Spinal cord (tissue), 10 donors: ENCODE data around the gene XBP1. TPM values are rescaled to one million over a fixed set of nuclear protein-coding genes. Genes with fewer than 3 reads are reported as not detected.

ENCODE experiments used
- DNase-seq, 6 donors: peaks; one replicate each; pipeline versions ENCODE4 v3.0.0 to v3.0.0-alpha.2; 2013 to 2015; ENCODE audit warnings: low spot score in 6 of 6, low read depth in 4 of 6
- H3K27ac ChIP-seq: one replicate; pipeline ENCODE4 v1.5.1; 2013; ENCODE audit warnings: low read depth, low read length, control low read depth
- H3K27me3 ChIP-seq: one replicate; pipeline ENCODE4 v1.6.1; 2013; ENCODE audit warnings: low read length; ENCODE audit not compliant: control insufficient read depth, insufficient read depth
- H3K36me3 ChIP-seq: one replicate; pipeline ENCODE4 v1.6.1; 2013; ENCODE audit warnings: low read length; ENCODE audit not compliant: control insufficient read depth, insufficient read depth
- H3K4me1 ChIP-seq: one replicate; pipeline ENCODE4 v1.6.1; 2013; ENCODE audit warnings: low read length; ENCODE audit not compliant: control insufficient read depth, insufficient read depth
- H3K4me3 ChIP-seq: one replicate; pipeline ENCODE4 v1.5.1; 2013; ENCODE audit warnings: low read depth, low read length, control low read depth
- H3K9me3 ChIP-seq: one replicate; pipeline ENCODE4 v1.6.1; 2013; ENCODE audit warnings: low read length; ENCODE audit not compliant: control insufficient read depth, insufficient read depth
- WGBS: methylation state at CpG from one replicate; pipeline ENCODE4 v1.1.5; 2013; ENCODE audit warnings: missing lambda C conversion rate; ENCODE audit not compliant: insufficient coverage; 5-methylcytosine and 5-hydroxymethylcytosine counted together
- polyA plus RNA-seq, 2 donors: library from polyadenylated mRNA; unstranded; fragments of 120-200 nt; gene quantifications; one replicate each; pipeline ENCODE4 v1.2.1, GENCODE V29; 2013; ENCODE audit not compliant: insufficient read length in 2 of 2
- total RNA-seq, 2 donors: library from RNA; depleted of rRNA in 1 of 2; stranded (reverse); fragments of 120-200 nt in 1 of 2; fragments of >200 nt in 1 of 2; gene quantifications; one replicate each; pipeline versions ENCODE4 v1.2.3 to v1.2.4, GENCODE V29; 2013 to 2014
- donor health status: healthy.

Gene XBP1
- total and polyA plus RNA-seq, 4 donors: 49.2 to 105 (median 65.8) TPM

DNA sequence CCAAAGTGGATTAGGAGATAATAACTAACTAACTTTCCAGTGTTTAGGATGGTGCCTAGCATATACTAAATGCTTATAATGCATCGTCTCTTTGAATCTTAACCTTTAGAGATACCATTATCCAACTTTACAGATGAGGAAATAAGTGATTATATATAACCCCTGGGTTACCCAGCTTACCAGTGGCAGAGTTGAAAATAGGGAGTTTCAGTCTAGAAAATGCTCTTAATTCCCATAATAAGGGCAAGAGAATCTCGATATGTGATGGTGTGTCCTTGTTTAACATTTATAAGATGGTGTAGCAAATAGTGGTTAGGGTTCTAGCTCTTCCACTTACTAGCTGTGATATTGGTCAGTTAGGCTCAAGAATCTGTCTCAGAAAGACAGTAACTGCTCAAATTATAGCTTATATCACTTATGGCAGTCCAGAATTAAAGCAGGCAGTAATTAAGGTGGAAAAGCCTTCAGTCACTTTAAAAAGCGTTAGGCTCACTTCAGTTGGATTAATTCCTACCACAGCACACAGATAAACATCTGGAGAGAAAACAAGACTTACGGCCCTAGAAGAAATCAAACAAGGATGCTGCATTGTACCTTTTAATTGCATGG lies 6.3 kb downstream of the XBP1 start:
- no peak overlapping the region for H3K4me3 ChIP-seq
- WGBS: no CpG with 5 or more reads among the region's 4 CpGs
- H3K27me3 ChIP-seq: no peaks in the 10 kb centered on the region
- H3K36me3 ChIP-seq: peaks cover 34% of the 10 kb centered on the region
- no peak overlapping the region for H3K27ac ChIP-seq
- no peaks in the 10 kb centered on the region for H3K9me3 ChIP-seq
- no peak for DNase-seq
- no peaks in the 10 kb centered on the region for H3K4me1 ChIP-seq

DNA sequence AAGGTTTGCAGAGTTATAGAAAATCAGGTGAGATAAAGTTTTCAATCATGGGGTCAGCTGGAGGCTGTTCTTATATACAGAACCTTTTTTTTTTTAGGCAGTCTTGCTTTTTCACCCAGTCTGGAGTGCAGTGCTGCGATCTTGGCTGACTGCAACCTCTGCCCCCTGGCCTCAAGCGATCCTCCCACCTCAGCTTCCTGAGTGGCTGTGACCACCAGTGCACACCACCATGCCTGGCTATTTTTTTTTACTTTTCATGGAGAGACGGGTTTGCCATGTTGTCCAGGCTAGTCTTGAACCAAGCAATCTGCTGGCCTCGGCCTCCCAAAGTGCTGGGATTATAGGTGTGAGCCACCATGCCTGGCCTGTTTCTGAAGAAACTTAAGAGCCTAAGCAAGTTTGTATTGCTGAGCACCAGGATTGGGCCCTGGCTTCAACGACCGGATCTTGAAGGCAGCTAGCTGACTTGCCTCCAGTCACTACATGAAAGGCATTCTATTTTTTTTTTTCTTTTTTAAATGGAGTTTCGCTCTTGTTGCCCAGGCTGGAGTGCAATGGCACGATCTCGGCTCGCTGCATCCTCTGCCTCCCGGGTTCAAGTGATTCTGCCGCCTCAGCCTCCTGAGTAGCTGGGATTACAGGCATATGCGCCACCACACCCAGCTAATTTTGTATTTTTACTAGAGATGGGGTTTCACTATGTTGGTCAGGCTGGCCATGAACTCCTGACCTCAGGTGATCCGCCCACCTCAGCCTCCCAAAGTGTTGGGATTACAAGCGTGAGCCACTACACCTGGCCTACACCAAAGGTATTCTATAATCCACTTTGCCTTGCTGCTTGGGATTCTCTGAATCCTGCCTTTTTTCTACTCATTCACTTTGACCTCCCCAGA lies 7.6 kb downstream of the XBP1 start:
- no peaks in the 10 kb centered on the region for H3K4me1 ChIP-seq
- H3K27me3 ChIP-seq: no peaks in the 10 kb centered on the region
- no peak overlapping the region for H3K27ac ChIP-seq
- peaks cover 34% of the 10 kb centered on the region for H3K36me3 ChIP-seq
- no peaks in the 10 kb centered on the region for H3K9me3 ChIP-seq
- WGBS: 82% methylated on average over 7 of the region's 15 CpGs
- no peak for DNase-seq
- no peak overlapping the region for H3K4me3 ChIP-seq

DNA sequence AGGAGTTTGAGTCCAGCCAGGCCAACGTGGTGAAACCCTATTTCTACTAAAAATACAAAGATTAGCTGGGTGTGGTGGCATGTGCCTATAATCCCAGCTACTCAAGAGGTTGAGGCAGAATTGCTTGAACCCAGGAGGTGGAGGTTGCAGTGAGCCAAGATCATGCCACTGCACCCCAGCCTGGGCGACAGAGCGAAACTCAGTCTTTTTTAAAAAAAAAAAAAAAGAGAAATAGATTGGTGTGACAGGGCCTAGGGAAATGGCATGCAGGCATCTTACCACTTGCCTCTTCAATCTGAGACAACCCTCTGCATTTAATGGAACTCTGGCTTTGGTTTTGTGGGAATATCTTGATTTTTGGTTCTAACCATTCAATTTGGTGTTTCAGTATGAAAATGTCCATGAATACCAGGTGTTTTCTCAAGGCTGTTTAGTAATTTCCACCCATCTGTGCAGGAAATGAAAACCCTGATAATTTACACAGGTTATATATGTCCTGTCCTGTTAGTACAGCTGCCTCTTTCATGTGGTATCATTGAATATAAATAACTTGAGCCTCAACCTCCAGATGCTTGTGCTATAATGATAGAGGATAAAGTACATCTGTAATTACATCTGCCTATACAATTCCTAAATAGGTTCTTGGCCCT lies 8.4 kb downstream of the XBP1 start:
- WGBS: no CpG with 5 or more reads among the region's 3 CpGs
- DNase-seq: peak in 1 of 6 donors; percentile 4
- Histone ChIP-seq H3K4me1 (no peaks in the 10 kb centered on the region), H3K36me3 (peaks cover 39% of the 10 kb centered on the region), H3K9me3 (no peaks in the 10 kb centered on the region), H3K27ac (no peak overlapping the region), H3K27me3 (no peaks in the 10 kb centered on the region), H3K4me3 (no peak overlapping the region)

DNA sequence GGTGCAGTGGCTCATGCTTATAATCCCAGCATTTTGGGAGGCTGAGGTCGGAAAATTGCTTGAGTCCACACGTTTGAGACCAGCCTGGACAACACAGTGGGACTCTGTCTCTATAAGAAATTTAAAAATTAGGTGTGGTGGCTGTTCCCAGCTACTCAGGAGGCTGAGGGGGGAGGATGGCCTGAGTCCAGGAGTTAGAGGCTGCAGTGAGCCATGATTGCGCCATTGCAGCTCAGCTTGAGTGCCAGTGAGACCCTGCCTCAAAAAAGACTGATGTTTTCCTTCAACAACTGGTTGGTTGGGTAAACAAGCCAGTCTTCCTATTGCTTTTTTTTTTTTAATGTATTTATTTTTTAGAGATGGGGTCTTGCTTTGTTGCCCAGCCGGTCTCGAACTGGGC lies 9.2 kb downstream of the XBP1 start:
- no peak overlapping the region for H3K27ac ChIP-seq
- no peaks in the 10 kb centered on the region for H3K9me3 ChIP-seq
- H3K27me3 ChIP-seq: no peaks in the 10 kb centered on the region
- no peak overlapping the region for H3K4me3 ChIP-seq
- no peaks in the 10 kb centered on the region for H3K4me1 ChIP-seq
- no peak for DNase-seq
- 87% methylated on average over 3 of the region's 5 CpGs for WGBS
- peaks cover 34% of the 10 kb centered on the region for H3K36me3 ChIP-seq

DNA sequence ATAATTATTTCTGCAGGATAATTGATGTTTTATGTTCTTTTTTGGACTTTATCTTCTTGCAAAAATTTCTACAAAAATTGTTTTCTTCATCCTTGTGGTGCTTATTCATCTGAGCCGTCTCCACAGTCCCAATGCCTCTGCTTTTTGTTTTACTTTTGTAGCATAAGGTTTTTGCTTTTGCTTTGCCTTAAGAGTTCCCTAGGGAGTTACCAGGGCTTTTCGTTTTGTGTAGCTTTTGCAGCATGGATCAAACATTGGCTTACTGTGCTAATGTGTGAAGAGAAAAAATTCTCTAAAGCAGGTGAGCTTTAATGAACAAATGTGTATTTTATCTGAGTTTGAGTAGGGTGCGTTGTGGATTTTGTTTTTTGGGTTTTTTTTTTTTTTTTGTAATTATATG lies 11.8 kb downstream of the XBP1 start:
- 60% methylated on average over 1 of the region's 3 CpGs for WGBS
- H3K36me3 ChIP-seq: peaks cover 33% of the 10 kb centered on the region
- no peak overlapping the region for H3K27ac ChIP-seq
- H3K27me3 ChIP-seq: no peaks in the 10 kb centered on the region
- no peaks in the 10 kb centered on the region for H3K9me3 ChIP-seq
- no peak for DNase-seq
- H3K4me3 ChIP-seq: no peak overlapping the region
- H3K4me1 ChIP-seq: no peaks in the 10 kb centered on the region

DNA sequence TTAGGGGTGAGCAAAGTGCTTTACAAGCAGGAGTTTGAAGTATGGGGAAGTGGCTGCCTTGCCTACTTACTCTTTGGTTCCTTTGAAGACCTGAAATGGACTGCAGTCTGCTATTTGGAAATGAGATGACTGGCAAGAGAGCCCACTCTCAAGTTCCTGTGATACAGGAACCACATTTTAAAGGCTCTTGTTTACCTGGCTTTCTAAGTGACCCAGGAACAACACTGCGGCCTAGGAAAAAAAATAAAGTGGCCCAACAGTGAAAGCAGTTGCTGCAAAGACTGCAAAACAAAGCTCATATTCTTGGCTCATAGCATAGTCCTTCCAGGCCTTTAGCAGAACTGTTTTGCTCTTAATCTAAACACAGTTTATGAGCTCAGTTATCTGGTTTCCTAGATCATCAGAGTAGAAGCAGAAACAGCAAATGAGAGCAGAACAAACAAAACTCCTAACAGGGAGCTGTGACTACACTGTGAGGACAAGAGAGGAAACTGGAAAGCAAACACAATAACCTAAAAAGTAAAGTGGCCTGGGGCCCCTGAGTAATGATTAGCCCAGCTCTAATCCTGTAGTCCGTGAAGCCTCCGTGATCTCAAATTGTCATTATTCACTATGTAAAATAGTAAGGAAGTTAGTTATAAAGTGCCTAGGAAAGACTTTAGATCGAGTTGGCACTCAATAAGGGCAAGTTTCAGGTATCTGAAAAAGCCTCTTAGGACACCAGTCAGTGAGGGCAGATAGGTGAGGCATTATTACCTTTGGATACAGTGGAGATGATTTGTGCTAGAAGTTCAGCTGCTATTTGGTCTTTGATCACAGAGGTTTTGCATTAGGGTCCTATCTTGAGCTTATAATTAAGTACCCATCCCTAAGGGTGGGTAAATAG lies 16.3 kb downstream of the XBP1 start:
- no peak overlapping the region for H3K4me3 ChIP-seq
- H3K27me3 ChIP-seq: no peaks in the 10 kb centered on the region
- no peak for DNase-seq
- H3K4me1 ChIP-seq: no peaks in the 10 kb centered on the region
- 95% methylated on average over 2 of the region's 4 CpGs for WGBS
- peaks cover 40% of the 10 kb centered on the region for H3K36me3 ChIP-seq
- no peaks in the 10 kb centered on the region for H3K9me3 ChIP-seq
- no peak overlapping the region for H3K27ac ChIP-seq

DNA sequence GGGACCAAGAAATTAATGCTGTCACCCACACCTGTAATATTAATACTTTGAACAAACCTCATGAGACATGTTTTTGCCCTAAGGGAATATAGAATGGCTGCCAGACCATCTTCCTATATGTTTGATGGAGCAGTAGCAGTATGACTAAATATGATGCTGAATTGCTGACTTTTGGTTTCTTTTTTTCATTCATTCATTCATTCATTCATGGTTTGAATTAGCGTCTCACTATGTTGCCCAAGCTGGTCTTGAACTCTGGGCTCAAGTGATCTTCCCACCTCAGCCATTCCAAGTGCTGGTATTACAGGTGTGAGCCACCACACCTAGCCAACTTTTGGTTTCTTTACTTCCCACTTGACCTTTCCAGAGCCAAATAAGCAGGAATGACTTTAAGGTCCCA lies 20.1 kb downstream of the XBP1 start:
- Histone ChIP-seq H3K36me3 (peaks cover 59% of the 10 kb centered on the region), H3K27ac (no peak overlapping the region)
- 100% methylated on average over 1 of the region's 1 CpG for WGBS

DNA sequence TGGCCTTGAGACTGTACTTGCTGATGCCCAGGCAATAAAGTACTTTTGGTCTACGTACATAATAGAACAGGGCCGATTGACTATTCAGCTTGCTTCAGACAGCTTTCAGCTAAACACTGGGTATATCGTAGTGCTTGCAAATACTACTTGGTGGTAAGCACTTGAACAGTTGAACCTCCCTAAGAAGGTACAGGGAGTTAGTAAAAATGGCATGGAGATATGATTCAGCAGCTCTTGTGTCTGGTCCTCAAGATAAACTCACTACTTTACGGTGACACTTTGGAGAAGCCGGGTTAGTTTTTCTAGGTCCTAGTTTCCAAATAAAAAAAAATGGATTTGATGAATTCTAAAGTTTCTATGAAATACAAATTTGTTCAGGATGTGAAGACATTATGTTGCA lies 20.5 kb downstream of the XBP1 start:
- WGBS: 74% methylated on average over 4 of the region's 5 CpGs
- H3K27ac ChIP-seq: no peak overlapping the region

More for the DNA sequence above, 20.1 kb downstream of the XBP1 start:
- Histone ChIP-seq H3K27me3 (no peaks in the 10 kb centered on the region), H3K9me3 (no peaks in the 10 kb centered on the region), H3K4me3 (no peak overlapping the region), H3K4me1 (no peaks in the 10 kb centered on the region)
- DNase-seq: no peak

DNA sequence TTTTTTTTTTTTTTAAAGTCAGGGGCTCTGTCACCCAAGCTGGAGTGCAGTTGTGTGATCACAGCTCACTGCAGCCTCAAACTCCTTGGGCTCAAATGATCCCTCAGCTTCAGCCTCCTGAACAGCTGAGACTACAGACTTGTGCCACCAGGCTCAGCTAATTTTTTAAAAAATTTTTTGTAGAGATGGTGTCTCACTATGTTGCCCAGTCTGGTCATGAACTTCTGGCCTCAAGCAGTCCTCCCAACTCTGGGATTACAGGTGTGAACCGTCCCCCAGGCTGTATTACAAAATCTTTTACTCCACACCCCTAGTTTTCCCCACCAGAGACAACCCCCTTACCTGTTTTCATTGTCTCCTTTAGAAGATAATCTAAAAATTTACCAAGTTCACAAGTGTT lies 26.0 kb downstream of the XBP1 start:
- Histone ChIP-seq H3K27me3 (no peaks in the 10 kb centered on the region), H3K27ac (no peak overlapping the region), H3K4me3 (no peak overlapping the region), H3K9me3 (no peaks in the 10 kb centered on the region), H3K4me1 (peaks cover 10% of the 10 kb centered on the region), H3K36me3 (peaks cover 41% of the 10 kb centered on the region)
- no peak for DNase-seq
- 100% methylated on average over 1 of the region's 1 CpG for WGBS

More for the DNA sequence above, 20.5 kb downstream of the XBP1 start:
- no peak for DNase-seq
- H3K4me3 ChIP-seq: no peak overlapping the region
- no peaks in the 10 kb centered on the region for H3K9me3 ChIP-seq
- H3K36me3 ChIP-seq: peaks cover 57% of the 10 kb centered on the region
- H3K27me3 ChIP-seq: no peaks in the 10 kb centered on the region
- no peaks in the 10 kb centered on the region for H3K4me1 ChIP-seq
